GM12892 (cell line): Measurements from ENCODE around the gene RPS17.

Source experiments
- POLR2A ChIP-seq: IDR thresholded peaks from 2 replicates; pipeline ENCODE4 v1.6.1; 2011; ENCODE audit warnings: low read depth, low read length, control low read depth
- POLR2AphosphoS5 ChIP-seq: IDR thresholded peaks from 2 replicates; pipeline ENCODE4 v1.6.1; 2011; ENCODE audit warnings: low read depth, low read length, control low read depth

GRCh38 chr15:82558502-82558901 lies 18.2 kb upstream of the RPS17 start:
- no peak for TF ChIP-seq POLR2AphosphoS5
- TF ChIP-seq POLR2A: no peak
